HG03558 (cell line): ENCODE results near the gene GBA2.

Source experiments
- ATAC-seq: cut with Tn5 transposase; IDR thresholded peaks from one replicate; pipeline ENCODE4 v1.9.1; 2021; ENCODE audit warnings: moderate number of reproducible peaks; ENCODE audit not compliant: unreplicated experiment; ENCODE audit errors: extremely low read depth

The GBA2 gene

GRCh38 chr9:35719546-35719945 lies 29.5 kb downstream of the GBA2 start:
- no peak for ATAC-seq

GRCh38 chr9:35718721-35719511 lies 30.1 kb downstream of the GBA2 start:
- ATAC-seq, result no peak

GRCh38 chr9:35717132-35717870 lies 31.7 kb downstream of the GBA2 start:
- ATAC-seq, result no peak

GRCh38 chr9:35716230-35716629 lies 32.8 kb downstream of the GBA2 start:
- ATAC-seq, result no peak

- no peak for ATAC-seq
Observed at GRCh38 chr9:35714579-35715252, 34.3 kb downstream of the GBA2 start.

GRCh38 chr9:35714123-35714522 lies 34.9 kb downstream of the GBA2 start:
- ATAC-seq, result no peak

GRCh38 chr9:35713578-35713977 lies 35.5 kb downstream of the GBA2 start:
- ATAC-seq, result no peak

- ATAC-seq, result no peak
Observed at GRCh38 chr9:35712762-35713400, 36.1 kb downstream of the GBA2 start.

GRCh38 chr9:35711501-35712428 lies 37.3 kb downstream of the GBA2 start:
- no peak for ATAC-seq

- ATAC-seq, result no peak
Observed at GRCh38 chr9:35710818-35711500, 38.1 kb downstream of the GBA2 start.

- no peak for ATAC-seq
Observed at GRCh38 chr9:35708146-35708545, 40.9 kb downstream of the GBA2 start.

GRCh38 chr9:35706951-35707350 lies 42.1 kb downstream of the GBA2 start:
- ATAC-seq, result no peak

- ATAC-seq, result no peak
Observed at GRCh38 chr9:35705836-35706430, 43.1 kb downstream of the GBA2 start.

- ATAC-seq, result no peak
Observed at GRCh38 chr9:35705372-35705771, 43.7 kb downstream of the GBA2 start.

GRCh38 chr9:35703906-35704672 lies 44.9 kb downstream of the GBA2 start:
- ATAC-seq, result no peak

GRCh38 chr9:35702696-35703095 lies 46.3 kb downstream of the GBA2 start:
- no peak for ATAC-seq

GRCh38 chr9:35700942-35701341 lies 48.1 kb downstream of the GBA2 start:
- no peak for ATAC-seq

- no peak for ATAC-seq
Observed at GRCh38 chr9:35700031-35700430, 49.0 kb downstream of the GBA2 start.
